ENCODE measurements around the gene MYO1D. TPM values are rescaled to one million over a fixed set of nuclear protein-coding genes. Genes with fewer than 3 reads are reported as not detected.

Gene MYO1D
- total and polyA plus RNA-seq, 5 donors = 5.8 to 17.0 (median 10.4) TPM

GRCh38 chr17:32819787-32820186, 57.1 kb downstream of the MYO1D start:
- no peak for ATAC-seq
- Histone ChIP-seq H3K4me3 (ENCODE audit: low read length) (no peak overlapping the region), H3K27ac (ENCODE audit: low read length) (no peak overlapping the region), H3K9me3 (ENCODE audit: control insufficient read depth, low read length) (no peaks in the 10 kb centered on the region), H3K4me1 (ENCODE audit: control insufficient read depth, insufficient read depth, low read length) (no peaks in the 10 kb centered on the region), H3K27me3 (ENCODE audit: control insufficient read depth, insufficient read depth) (no peaks in the 10 kb centered on the region)
- DNase-seq = no peak
- intact Hi-C loops (cut with DNase I) = no loop called here
- 90% methylated on average over 2 of the region's 2 CpGs for WGBS

- WGBS = 36% methylated on average over 4 of the region's 4 CpGs
Observed at GRCh38 chr17:32819035-32819434, 57.9 kb downstream of the MYO1D start.

DNA sequence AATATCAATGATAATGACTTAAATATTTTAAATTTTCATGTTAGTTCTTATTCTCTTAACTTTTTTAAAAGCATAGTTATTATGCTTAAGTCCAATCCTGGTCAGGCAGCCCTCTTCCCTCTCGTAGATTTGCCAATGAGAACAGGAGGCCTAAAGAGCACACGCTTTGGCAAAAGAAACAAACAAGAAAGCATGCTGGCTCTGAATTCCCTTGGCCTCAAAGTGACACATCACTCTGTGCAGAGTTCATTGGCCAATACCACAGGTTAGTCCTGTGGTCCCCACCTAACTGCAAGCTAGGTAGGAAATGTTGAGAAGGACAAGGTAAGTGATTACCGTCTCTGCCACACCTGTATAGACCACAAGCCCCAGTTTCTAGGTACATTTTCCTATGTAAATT, 61.5 kb downstream of the MYO1D start:
- Histone ChIP-seq H3K27ac (ENCODE audit: low read length) (no peak overlapping the region), H3K4me3 (ENCODE audit: low read length) (no peak overlapping the region), H3K4me1 (ENCODE audit: control insufficient read depth, insufficient read depth, low read length) (no peaks in the 10 kb centered on the region), H3K9me3 (ENCODE audit: control insufficient read depth, low read length) (no peaks in the 10 kb centered on the region), H3K27me3 (ENCODE audit: control insufficient read depth, insufficient read depth) (no peaks in the 10 kb centered on the region)
- WGBS = 80% methylated on average over 3 of the region's 3 CpGs
- ATAC-seq = no peak
- no peak for DNase-seq
- intact Hi-C loops (cut with DNase I) = no loop called here

More at GRCh38 chr17:32819035-32819434, 57.9 kb downstream of the MYO1D start:
- H3K27me3 ChIP-seq (ENCODE audit: control insufficient read depth, insufficient read depth) = no peaks in the 10 kb centered on the region
- H3K27ac ChIP-seq (ENCODE audit: low read length) = no peak overlapping the region
- DNase-seq (no peak), ATAC-seq (peak; percentile 67 to 81)
- H3K4me1 ChIP-seq (ENCODE audit: control insufficient read depth, insufficient read depth, low read length) = no peaks in the 10 kb centered on the region
- H3K9me3 ChIP-seq (ENCODE audit: control insufficient read depth, low read length) = no peaks in the 10 kb centered on the region
- H3K4me3 ChIP-seq (ENCODE audit: low read length) = no peak overlapping the region
- intact Hi-C loops (cut with DNase I) = no loop called here

- no peaks in the 10 kb centered on the region for H3K9me3 ChIP-seq (ENCODE audit: control insufficient read depth, low read length)
- WGBS = 93% methylated on average over 7 of the region's 7 CpGs
- H3K27me3 ChIP-seq (ENCODE audit: control insufficient read depth, insufficient read depth) = no peaks in the 10 kb centered on the region
- H3K27ac ChIP-seq (ENCODE audit: low read length) = no peak overlapping the region
- no peaks in the 10 kb centered on the region for H3K4me1 ChIP-seq (ENCODE audit: control insufficient read depth, insufficient read depth, low read length)
- ATAC-seq = no peak
- H3K4me3 ChIP-seq (ENCODE audit: low read length) = no peak overlapping the region
- no peak for DNase-seq
- intact Hi-C loops (cut with DNase I) = no loop called here
Observed at GRCh38 chr17:32814836-32815235, 62.1 kb downstream of the MYO1D start.

- no peak for DNase-seq
- H3K4me1 ChIP-seq (ENCODE audit: control insufficient read depth, insufficient read depth, low read length) = no peaks in the 10 kb centered on the region
- intact Hi-C loops (cut with DNase I) = no loop called here
- 91% methylated on average over 3 of the region's 3 CpGs for WGBS
- no peaks in the 10 kb centered on the region for H3K27me3 ChIP-seq (ENCODE audit: control insufficient read depth, insufficient read depth)
- no peak for ATAC-seq
- no peak overlapping the region for H3K4me3 ChIP-seq (ENCODE audit: low read length)
- no peaks in the 10 kb centered on the region for H3K9me3 ChIP-seq (ENCODE audit: control insufficient read depth, low read length)
- H3K27ac ChIP-seq (ENCODE audit: low read length) = no peak overlapping the region
Observed at GRCh38 chr17:32813021-32813420, 63.9 kb downstream of the MYO1D start.

DNA sequence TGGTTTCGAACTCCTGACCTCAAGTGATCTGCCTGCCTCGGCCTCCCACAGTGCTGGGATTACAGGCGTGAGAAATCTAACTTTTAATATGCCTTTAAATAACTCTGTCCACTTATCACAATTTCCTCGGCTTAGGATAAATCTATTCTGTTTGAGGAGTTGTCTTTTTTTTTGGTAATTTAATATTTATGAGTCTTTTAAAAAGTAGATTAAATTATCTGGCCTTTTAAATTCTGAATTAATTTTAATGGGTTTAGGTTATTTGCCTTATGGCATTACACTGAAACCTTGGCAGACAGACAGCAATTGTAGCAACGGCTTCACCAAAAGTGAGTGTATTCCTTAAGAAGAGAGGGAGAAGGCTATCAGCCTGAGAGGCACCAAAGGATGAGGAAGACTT, 66.2 kb downstream of the MYO1D start:
- Histone ChIP-seq H3K9me3 (ENCODE audit: control insufficient read depth, low read length) (no peaks in the 10 kb centered on the region), H3K27ac (ENCODE audit: low read length) (no peak overlapping the region), H3K4me1 (ENCODE audit: control insufficient read depth, insufficient read depth, low read length) (no peaks in the 10 kb centered on the region), H3K27me3 (ENCODE audit: control insufficient read depth, insufficient read depth) (no peaks in the 10 kb centered on the region), H3K4me3 (ENCODE audit: low read length) (no peak overlapping the region)
- intact Hi-C loops (cut with DNase I) = no loop called here
- DNase-seq (no peak), ATAC-seq (no peak)
- WGBS = 89% methylated on average over 5 of the region's 5 CpGs

DNA sequence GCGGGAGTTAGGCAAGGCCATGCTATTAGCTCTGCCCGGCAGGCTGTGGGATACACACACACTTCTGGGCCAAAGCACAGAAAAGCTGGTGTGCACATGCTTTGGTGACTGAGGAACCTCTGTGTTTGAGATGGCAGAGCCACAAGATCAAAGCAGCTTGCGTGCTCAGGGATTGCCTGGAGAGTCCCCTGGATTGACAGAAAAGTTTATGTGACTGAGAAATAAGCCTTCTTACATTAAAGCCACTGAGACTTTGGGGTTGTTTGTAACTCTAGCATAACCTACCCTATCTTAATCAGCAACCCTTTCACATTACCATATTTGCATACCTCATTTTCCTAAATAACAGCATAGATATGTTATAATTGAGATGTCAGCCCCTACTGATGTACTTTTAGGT, 69.3 kb downstream of the MYO1D start:
- Histone ChIP-seq H3K27ac (ENCODE audit: low read length) (no peak overlapping the region), H3K9me3 (ENCODE audit: control insufficient read depth, low read length) (no peaks in the 10 kb centered on the region), H3K4me3 (ENCODE audit: low read length) (no peak overlapping the region), H3K4me1 (ENCODE audit: control insufficient read depth, insufficient read depth, low read length) (no peaks in the 10 kb centered on the region), H3K27me3 (ENCODE audit: control insufficient read depth, insufficient read depth) (no peaks in the 10 kb centered on the region)
- WGBS = 91% methylated on average over 3 of the region's 3 CpGs
- DNase-seq (no peak), ATAC-seq (no peak)
- intact Hi-C loops (cut with DNase I) = no loop called here

- no peak overlapping the region for H3K27ac ChIP-seq (ENCODE audit: low read length)
- H3K27me3 ChIP-seq (ENCODE audit: control insufficient read depth, insufficient read depth) = no peaks in the 10 kb centered on the region
- peak in 1 of 2 donors; percentile 71 for ATAC-seq
- no peaks in the 10 kb centered on the region for H3K9me3 ChIP-seq (ENCODE audit: control insufficient read depth, low read length)
- H3K4me1 ChIP-seq (ENCODE audit: control insufficient read depth, insufficient read depth, low read length) = peaks cover 3% of the 10 kb centered on the region
- no peak overlapping the region for H3K4me3 ChIP-seq (ENCODE audit: low read length)
- WGBS = 73% methylated on average over 2 of the region's 2 CpGs
- intact Hi-C loops (cut with DNase I) = no loop called here
- DNase-seq = no peak
Observed at GRCh38 chr17:32806646-32807045, 70.3 kb downstream of the MYO1D start.

DNA sequence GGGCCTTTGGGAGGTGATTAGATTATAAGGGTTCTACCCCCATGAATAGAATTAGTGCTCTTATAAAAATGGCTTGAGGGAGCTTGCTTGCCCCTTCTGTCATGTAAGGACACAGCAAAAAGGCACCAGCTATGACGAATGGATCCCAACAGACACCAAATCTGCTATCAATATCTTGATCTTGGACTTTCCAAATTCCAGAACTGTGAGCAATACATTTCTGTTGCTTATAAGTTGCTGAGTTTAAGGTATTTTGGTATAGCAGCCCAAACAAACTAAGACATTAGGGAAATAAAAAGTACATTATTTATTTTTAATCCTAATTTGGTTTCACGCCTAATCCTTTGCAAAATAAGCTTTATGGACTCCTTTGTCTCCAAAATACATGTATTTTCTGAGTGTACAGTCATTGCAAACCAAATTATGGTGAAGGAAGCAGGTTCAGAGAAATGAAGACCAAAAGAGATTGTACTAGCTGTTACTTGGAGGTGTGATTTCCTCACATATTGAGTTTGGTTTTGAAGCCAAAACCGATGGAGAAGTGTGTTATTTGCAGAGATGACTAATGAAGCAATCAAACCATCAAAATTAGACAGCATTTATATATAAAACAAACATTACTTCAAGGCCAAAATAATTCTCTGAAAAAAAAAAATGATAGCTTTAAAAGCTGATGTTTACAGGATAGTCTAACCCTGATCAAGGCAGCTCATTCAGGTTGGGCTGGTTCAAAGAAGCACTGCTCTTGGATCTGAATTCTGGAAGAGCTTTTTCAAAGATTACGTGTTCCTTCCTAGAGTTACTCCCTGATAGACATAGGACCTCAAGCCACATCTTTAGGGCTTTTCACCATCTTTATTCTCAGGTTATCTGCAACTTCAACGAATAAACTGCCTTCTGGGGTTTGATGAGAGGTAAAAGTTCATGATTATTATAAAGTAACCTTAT, 71.6 kb downstream of the MYO1D start:
- DNase-seq (no peak), ATAC-seq (no peak)
- 84% methylated on average over 5 of the region's 5 CpGs for WGBS
- Histone ChIP-seq H3K4me3 (ENCODE audit: low read length) (no peak overlapping the region), H3K4me1 (ENCODE audit: control insufficient read depth, insufficient read depth, low read length) (peaks cover 4% of the 10 kb centered on the region), H3K27me3 (ENCODE audit: control insufficient read depth, insufficient read depth) (no peaks in the 10 kb centered on the region), H3K27ac (ENCODE audit: low read length) (no peak overlapping the region), H3K9me3 (ENCODE audit: control insufficient read depth, low read length) (no peaks in the 10 kb centered on the region)
- intact Hi-C loops (cut with DNase I) = no loop called here

GRCh38 chr17:32803544-32803943, 73.4 kb downstream of the MYO1D start:
- 76% methylated on average over 2 of the region's 2 CpGs for WGBS
- Histone ChIP-seq H3K4me3 (ENCODE audit: low read length) (no peak overlapping the region), H3K9me3 (ENCODE audit: control insufficient read depth, low read length) (no peaks in the 10 kb centered on the region), H3K4me1 (ENCODE audit: control insufficient read depth, insufficient read depth, low read length) (peaks cover 4% of the 10 kb centered on the region), H3K27me3 (ENCODE audit: control insufficient read depth, insufficient read depth) (no peaks in the 10 kb centered on the region), H3K27ac (ENCODE audit: low read length) (no peak overlapping the region)
- intact Hi-C loops (cut with DNase I) = no loop called here
- DNase-seq (no peak), ATAC-seq (no peak)

DNA sequence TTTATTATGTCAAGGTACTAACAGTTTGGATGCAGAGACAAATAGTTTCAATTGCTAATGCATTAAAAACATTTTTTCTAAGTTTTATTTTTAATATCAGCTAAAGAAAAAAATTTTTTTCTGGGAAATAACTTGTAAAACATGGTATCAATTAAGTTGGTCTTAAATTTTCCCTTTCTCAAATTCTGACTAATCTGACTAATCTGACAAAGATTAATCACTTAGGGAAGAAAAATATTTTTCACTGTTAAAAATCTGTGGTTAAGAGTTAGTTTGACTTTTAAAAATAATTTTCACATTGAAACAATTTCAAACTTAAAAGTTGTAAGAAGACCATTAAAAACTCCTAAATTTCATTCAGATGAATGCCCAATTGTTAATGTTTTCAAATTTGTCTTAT, 74.6 kb downstream of the MYO1D start:
- Histone ChIP-seq H3K4me1 (ENCODE audit: control insufficient read depth, insufficient read depth, low read length) (peaks cover 4% of the 10 kb centered on the region), H3K27me3 (ENCODE audit: control insufficient read depth, insufficient read depth) (no peaks in the 10 kb centered on the region), H3K27ac (ENCODE audit: low read length) (no peak overlapping the region), H3K9me3 (ENCODE audit: control insufficient read depth, low read length) (no peaks in the 10 kb centered on the region), H3K4me3 (ENCODE audit: low read length) (no peak overlapping the region)
- intact Hi-C loops (cut with DNase I) = no loop called here
- ATAC-seq (no peak), DNase-seq (no peak)

Measured in right cardiac atrium (tissue), 5 donors.